ENCODE results near the gene DPP10.
"Not testable (repeated sequence)": the region's sequence is repeated elsewhere in the genome, so short reads cannot be mapped to it uniquely, and the experiment has no call there.

The DPP10 gene

DNA sequence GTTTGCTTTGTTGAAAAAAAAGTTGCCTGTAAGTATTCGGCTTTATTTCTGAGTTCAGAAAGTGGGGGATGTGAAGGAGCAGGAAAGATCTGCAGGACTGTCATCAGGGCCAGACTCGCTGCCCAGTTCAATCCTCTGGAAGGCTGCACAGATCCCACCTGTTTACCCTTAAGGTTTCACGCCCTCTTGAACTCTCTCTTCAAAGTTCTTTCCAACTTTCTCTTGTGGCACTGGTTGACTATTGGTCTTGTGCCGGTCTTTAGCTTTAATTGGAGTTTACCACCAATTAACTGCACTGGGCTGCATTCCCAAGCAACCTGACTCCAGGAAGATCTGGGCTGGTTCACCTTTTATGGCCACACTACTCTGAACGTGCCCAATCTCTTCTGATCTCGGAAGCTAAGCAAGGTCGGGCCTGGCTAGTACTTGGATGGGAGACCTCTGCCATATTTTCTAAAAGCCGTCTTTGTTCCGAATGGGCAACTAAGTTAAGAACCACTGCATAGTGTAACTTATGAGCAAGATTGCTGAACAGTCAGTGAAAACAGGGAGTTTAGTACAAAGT, 495.0 kb downstream of the DPP10 start:
- no peak for DNase-seq (ENCODE audit: low read depth in 1 of 2, low spot score in 1 of 2)

DNA sequence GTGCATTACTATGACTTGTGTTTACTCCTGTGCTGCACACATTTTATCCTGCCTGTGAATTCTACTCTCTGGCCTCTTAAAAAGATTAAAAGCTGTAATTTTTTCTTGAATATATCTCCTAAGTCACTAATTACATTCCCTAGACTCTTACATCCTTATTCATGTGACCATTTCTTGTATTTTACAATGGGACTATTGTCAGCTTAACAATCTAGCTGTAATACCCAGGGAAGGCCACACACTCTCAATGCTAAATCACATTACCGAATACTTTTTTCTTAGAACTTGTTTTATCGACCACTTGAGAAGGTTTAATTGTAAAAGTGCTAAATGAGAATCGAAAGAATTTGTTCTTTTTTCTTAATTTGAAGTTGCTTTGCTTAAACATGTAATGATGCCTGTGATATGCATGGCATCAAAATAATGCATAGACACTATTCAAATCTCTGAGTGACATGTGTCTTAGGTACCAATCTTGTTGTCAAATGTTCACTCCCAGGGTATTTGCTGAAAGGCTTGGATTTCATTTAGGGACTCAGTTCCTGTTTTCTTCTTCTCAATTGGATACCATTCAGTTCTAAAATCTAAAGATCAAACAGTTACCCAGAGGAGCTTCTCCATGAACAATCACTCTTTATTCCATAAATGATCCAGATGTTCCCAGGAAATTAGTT, 498.5 kb downstream of the DPP10 start:
- DNase-seq (ENCODE audit: low read depth in 1 of 2, low spot score in 1 of 2) = no peak

DNA sequence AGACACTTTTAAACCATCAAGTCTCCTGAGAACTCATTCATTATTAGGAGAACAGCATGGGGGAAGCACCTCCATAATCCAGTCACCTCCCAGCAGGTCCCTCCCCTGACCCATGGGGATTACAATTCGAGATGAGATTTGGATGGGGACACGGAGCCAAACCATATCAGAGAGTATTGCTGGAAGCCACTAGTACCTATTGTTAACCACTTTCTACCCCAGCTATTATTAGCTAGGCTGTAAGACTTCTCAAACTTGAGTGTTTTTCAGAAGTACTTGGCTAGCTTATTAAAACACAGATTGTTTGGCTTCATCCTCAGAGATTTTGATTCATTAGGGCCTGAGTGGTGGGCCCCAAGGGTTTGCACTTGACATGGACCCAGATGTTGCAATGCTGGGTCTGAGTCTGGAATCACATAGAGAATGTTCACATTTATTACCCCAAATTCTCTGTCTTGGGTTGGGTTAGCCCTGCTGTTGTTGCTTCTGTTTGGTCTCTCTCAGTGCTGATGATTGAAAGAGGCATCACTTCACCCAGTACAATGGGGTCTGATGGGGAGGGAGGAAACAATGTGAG, 506.9 kb downstream of the DPP10 start:
- DNase-seq (ENCODE audit: low read depth in 1 of 2, low spot score in 1 of 2) = no peak

DNA sequence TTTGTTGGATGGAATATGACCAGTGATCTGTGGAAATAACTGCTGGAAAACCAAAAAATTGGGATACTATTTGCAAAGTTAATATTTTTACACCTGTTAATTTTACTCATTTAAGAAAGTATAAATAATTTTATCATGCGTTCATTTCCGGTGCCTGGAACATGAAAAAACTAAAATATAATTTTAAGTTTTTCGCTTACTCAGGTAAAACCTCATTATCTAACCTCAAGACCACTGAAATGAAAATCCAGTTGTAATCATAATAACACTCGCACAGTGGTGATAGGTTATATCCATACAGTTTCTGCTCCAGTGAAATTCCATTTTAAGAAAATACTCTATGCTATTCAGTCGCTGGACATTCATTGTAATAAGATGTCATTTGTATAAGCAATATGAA, 517.9 kb downstream of the DPP10 start:
- DNase-seq (ENCODE audit: low read depth in 1 of 2, low spot score in 1 of 2) = no peak

DNA sequence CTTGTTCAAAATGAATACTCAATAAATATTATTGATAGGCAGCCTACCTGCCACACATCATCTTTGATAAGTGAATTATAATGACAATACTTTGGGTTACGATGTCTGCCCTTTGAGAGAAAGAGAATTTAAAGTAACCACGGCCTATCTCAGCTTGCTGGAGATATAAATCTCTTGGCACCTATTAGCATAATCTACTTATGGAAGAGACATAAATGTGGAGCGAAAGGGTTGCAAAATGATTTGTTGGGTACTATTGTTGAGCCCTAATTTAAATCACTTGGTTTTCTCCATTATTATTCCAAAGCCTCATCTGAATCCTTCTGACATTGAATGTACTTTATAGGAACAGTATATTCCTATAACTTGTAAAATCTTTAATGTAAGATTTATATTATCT, 520.1 kb downstream of the DPP10 start:
- DNase-seq (ENCODE audit: low read depth in 1 of 2, low spot score in 1 of 2) = no peak

DNA sequence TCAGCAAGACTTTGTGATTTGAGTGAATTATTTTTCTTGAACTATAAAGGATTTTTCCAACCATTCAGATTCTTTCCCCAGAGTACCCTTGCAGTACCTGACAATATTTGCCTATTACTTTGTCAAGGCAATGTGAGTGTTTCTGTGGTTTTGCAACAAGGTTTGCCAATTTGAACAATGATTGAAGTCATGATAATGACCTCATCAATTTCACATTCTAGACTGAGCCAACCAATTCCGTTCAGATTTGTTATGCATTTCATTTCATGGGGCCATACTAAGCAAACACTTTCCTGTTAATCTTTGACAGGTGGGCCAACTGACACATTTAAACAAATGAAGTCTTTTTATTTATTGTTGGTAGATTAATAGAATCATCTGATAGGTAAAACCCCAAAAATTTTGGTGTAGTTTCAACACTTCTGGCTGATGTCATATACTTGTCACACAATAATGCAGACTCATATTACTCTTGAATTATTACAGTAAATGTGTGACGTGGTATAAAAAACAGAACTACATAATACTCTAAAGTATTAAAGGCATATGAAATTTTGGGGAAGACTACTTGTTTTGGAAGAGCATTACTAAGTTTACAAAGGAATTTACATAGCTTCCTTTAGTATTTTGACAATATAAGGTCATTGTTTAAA, 526.4 kb downstream of the DPP10 start:
- DNase-seq (ENCODE audit: low read depth in 1 of 2, low spot score in 1 of 2) = no peak

DNA sequence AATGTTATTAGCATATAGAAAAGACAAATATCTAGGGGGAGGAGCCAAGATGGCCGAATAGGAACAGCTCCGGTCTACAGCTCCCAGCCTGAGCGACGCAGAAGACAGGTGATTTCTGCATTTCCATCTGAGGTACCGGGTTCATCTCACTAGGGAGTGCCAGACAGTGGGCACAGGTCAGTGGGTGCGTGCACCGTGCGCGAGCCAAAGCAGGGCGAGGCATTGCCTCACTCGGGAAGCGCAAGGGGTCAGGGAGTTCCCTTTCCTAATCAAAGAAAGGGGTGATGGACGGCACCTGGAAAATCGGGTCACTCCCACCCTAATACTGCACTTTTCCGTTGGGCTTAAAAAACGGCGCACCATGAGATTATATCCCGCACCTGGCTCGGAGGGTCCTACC, 561.9 kb downstream of the DPP10 start:
- not testable (repeated sequence) for DNase-seq (ENCODE audit: low read depth in 1 of 2, low spot score in 1 of 2)

DNA sequence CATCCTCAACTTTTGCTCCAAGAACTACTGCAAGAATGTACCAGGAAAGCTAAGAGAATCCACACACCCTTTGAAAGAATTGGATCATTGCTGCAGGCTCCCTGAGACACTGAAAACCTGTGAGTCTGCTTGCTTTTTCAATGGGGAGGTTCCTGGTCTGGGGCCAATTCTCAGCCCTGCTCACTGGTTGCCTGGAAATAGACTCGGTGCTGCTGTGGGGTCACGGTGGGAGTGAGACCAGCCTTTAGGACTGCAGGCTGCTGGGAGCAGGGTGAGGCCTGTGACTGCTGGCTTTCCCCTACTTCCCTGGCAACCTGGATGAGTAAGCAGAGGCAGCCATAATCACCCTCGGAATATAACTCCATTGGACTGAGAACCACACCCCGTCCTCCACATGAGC, 569.3 kb downstream of the DPP10 start:
- DNase-seq (ENCODE audit: low read depth in 1 of 2, low spot score in 1 of 2) = no peak

DNA sequence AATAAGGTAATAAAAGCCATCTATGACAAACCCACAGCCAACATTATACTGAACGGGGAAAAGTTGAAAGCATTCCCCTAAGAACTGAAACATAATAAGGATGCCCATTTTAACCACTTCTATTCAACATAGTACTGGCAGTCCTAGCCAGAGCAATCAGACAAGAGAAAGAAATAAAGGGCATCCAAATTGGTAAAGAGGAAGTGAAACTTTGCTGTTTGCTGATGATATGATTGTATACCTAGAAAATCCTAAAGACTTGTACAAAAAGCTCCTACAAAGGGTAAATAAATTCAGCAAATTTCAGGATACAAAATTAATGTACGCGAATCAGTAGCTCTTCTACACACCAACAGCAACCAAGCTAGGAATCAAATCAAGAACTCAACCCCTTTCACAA, 579.6 kb downstream of the DPP10 start:
- not testable (repeated sequence) for DNase-seq (ENCODE audit: low read depth in 1 of 2, low spot score in 1 of 2)

DNA sequence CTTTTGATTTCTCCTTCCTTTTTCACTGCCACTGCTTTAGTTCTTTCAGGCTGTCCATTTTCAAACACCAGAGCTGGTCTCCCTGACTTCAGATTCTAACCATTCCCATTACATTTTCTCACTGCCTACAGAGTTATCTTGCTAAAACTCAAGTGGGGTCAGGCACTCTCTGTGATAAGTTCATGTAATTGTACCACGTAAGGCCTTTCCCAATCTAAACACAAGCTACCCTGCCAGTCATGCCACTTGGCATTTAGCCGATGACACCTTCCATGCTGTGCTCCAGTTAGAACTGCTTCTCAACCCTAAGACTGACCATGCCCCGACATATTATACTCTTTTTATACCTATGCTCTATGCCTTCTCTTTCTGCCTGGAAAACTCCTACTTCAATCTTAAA, 592.4 kb downstream of the DPP10 start:
- DNase-seq (ENCODE audit: low read depth in 1 of 2, low spot score in 1 of 2) = no peak

DNA sequence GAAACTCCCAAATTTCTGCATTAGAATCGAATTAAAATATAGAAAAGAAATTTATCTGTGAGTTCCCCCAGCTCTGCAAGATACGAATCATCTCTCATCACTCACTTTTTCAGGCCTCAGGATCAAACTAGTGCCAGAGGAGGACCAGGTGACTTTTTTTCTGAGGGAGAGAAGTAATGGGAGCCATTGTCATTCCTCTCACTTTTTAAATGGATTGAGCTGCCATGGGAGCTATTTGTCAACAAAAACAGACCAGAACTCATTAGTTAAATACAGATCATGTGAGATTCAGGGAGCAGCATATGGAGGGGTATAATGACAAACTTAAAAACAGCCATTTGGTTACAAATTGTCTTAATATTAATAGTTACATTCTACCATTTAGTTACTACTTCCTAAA, 594.4 kb downstream of the DPP10 start:
- DNase-seq (ENCODE audit: low read depth in 1 of 2, low spot score in 1 of 2) = no peak

DNA sequence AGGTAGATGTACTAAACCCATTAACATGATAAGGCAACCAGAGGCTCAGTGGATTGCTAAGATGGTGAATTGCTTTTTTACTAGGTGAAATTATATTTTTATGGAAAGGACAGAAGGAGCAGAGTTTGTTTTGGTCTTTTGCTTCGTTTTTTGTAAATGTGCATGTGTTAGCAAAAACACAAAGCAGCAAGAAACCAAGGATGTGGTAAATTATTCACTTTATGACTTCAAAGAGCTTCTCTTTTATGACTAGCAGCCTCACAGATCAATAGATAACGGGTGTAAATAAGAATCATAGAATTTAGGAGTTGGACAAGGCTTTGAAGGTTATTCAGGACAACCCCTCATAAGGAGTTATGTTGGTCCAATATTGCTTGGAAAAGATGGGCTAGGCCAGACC, 615.0 kb downstream of the DPP10 start:
- no peak for DNase-seq (ENCODE audit: low read depth in 1 of 2, low spot score in 1 of 2)

DNA sequence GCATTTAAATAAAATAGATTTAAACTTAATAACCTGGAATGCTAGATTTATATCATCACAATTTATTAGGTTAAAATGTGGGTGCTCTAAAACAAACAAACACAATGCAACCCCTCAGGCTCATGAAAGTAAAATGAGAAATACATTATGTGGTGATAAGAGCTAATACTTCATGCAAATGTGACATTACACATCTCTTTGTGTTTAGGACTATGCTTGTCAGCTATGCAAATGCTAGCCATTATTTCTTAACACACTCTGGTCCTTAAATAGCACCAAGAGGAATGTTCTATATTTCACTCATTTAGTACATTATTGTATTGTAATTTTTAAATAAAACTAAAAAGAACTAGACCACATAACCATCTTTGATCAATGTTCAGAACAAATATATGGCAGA, 627.6 kb downstream of the DPP10 start:
- no peak for DNase-seq (ENCODE audit: low read depth in 1 of 2, low spot score in 1 of 2)

DNA sequence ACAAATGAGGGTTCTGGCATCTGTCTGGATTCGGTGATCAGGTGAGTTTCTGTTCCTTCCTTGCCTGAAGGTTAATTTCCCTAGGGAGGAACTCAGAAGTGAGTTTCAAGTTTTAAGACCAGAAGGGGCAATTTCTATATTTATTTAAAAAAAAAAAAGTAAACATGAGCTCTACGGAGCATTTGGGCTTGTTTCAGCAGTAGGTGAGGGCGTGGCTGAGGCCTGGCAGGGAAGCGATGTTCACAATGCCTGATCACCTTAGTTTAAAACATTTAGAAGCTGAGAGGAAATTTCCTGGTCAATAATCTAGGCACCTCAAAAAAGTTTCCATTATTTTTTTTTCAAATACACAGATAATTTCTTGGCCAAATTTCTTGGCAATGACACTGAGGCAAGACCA, 629.1 kb downstream of the DPP10 start:
- DNase-seq (ENCODE audit: low read depth in 1 of 2, low spot score in 1 of 2) = no peak

DNA sequence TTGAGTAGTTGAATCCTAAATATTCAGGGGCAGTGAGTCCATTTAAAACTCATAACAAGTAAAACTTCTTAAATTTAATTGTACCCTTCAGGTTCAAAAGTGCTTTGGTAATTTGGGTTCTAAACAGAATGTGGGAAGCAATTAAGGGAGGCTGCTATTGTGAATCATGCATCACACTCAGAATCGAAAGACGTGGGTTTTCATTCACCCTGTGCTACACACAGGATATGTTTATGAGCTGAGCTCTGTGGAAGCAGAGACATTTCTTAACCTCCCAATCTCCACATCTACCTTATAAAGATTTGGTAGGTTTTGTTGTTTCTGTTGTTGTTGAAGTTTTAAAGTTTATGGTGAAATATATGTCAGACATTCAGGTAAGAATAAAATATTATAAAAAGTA, 633.4 kb downstream of the DPP10 start:
- DNase-seq (ENCODE audit: low read depth in 1 of 2, low spot score in 1 of 2) = no peak

DNA sequence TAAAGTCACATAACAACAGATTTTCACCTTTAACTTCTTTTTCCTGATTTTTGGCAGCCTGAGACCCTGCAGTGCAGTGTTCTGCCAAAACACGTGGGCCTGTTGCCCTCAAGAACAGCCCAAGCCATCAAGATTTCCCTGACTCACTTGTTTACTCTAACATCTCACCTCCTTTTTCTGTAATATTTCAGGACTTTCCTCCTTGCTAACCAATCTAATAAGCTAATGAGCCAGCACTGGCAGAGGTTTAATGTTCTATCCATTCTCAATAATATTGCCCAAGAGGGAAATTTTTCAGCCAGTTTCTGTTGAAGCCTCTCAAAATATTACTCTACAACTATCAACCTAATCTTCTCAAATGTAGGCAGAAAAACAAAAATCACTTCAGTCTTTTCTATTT, 635.2 kb downstream of the DPP10 start:
- no peak for DNase-seq (ENCODE audit: low read depth in 1 of 2, low spot score in 1 of 2)

DNA sequence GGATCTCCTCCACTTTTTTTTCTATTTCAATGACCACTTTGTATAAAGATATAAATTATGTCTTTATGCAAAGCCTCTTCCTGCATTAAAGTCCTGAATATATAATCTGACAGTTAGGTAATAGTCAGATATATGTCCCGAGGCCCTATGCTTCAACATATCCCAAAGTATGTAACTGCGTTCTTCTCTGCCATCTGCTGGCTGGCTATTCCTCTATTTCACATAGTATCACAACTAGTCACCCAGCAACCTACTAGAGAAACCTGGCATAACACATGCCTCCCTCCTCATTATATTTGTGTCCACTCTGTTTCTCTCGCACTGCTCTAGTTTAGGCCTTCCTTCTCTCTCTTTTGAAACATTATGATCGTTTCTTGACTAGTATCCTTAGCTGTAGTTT, 640.8 kb downstream of the DPP10 start:
- DNase-seq (ENCODE audit: low read depth in 1 of 2, low spot score in 1 of 2) = no peak

DNA sequence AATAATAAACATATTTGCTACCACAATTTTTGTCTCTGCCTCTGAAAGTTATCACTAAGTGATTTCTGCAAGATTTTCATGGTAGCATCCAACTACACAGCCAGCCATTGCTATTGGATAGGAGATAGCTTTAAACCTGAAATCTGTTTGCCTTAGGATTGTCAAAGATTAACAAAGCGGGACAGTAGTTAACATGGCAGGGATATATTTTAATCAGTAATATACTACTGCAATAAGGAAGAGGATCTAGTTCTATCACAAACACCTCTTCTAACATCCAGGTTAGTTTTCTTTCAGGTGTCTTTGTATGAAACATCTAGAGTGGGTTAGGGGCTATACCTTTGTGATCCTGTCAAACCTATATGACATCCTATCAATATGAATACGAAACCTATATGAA, 641.3 kb downstream of the DPP10 start:
- DNase-seq (ENCODE audit: low read depth in 1 of 2, low spot score in 1 of 2) = no peak

DNA sequence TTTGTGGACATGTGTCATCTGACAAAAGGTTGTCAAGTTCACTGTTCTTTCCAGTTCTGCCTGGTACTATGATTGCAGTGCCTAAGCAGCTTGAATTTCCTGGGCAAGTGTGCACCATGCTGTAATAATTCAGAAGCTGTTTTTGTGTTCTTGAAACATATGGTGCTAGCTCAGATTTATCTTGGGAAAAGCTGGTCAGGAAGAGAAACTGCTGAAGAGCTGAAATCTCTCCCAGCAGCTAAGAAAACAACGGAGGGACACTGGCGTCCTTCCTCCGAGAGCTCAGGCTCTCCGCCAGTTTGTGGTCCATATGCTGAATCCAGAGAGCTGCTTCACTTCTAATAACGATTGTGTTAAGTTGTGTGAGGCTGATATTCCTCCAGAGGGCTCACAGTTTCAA, 642.0 kb downstream of the DPP10 start:
- no peak for DNase-seq (ENCODE audit: low read depth in 1 of 2, low spot score in 1 of 2)

DNA sequence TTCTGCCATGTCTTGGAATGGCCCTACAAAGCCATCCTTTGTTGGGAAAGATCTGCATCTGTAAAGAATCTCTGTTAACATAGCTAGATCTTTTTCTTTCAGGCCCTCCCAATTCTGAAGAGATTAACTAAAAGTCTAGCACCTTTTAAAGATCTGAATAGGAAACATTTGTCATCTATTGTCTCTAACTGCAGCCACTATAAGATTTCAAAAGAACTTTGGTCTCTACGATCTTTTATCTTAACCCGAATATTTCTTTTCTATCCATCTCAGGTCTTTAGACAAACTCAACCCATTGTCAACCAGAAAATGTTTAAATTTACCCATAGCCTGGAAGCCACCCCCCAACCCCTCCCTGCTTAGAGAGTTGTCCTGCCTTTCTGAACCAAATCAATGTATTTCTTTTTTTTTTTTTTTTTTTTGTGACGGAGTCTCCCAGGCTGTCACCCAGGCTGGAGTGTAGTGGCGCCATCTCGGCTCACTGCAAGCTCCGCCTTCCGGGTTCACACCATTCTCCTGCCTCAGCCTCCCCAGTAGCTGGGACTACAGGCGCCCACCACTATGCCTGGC, 643.7 kb downstream of the DPP10 start:
- DNase-seq (ENCODE audit: low read depth in 1 of 2, low spot score in 1 of 2) = not testable (repeated sequence)

DNA sequence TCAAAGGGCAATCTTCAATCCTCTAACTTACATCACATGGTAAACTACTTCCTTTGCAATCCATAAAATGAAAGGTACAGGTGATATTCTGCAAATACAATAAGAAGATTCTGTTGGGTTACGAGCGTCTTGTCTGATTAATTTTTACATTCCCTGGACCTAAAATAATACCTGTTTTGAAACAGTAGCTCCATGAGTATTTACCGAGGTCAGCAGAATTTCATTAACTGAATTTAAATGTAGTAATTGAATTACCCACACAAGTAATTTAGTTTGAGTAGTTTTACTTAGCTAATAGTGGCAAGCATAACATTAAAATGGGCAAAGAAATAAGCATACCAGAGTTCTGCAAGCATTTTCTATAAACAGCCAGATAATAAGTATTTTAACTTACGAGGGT, 652.0 kb downstream of the DPP10 start:
- DNase-seq (ENCODE audit: low read depth in 1 of 2, low spot score in 1 of 2) = no peak

DNA sequence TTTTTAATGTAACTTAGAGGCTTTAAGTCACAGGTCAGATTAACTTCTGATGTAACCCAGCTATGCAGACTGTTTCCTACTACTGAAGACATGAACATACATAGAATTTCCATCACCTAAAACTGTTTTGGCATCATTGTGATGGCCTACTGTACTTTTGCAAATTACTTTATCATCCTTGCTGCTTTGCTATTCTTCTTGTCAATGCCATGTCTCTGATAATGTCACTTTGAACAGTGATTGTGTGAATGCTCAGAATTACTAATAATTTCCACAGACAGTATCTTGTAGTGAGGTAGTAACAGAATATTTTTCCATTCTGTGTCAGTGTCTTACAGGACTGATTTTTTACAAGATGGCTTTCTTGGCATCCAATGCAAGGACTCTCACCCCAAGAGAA, 663.5 kb downstream of the DPP10 start:
- no peak for DNase-seq (ENCODE audit: low read depth in 1 of 2, low spot score in 1 of 2)

All from activated T-helper 1 cell treated with anti-CD3 and anti-CD28 coated beads, Interleukin-2, amount 50 U/mL, for 16 hours (primary cell).